Epidermal melanocyte (primary cell): ENCODE results near the gene GNG2.

Experiments
- DNase-seq: peaks from one replicate; pipeline ENCODE4 v3.0.0; 2011; ENCODE audit warnings: low spot score; ENCODE audit not compliant: insufficient read length

Gene GNG2

GRCh38 chr14:51990488-51990887, 130.1 kb downstream of the GNG2 start:
- no peak for DNase-seq

GRCh38 chr14:51993285-51993920, 133.0 kb downstream of the GNG2 start:
- DNase-seq: no peak

GRCh38 chr14:51996148-51996746, 135.8 kb downstream of the GNG2 start:
- DNase-seq: no peak

- DNase-seq: no peak
These were observed 137.9 kb downstream of the GNG2 start for GRCh38 chr14:51998348-51998747.

- no peak for DNase-seq
These were observed 138.7 kb downstream of the GNG2 start for GRCh38 chr14:51999084-51999483.

GRCh38 chr14:52000019-52000582, 139.7 kb downstream of the GNG2 start:
- DNase-seq: no peak

- DNase-seq: no peak
These were observed 140.3 kb downstream of the GNG2 start for GRCh38 chr14:52000696-52001095.

- DNase-seq: no peak
These were observed 142.1 kb downstream of the GNG2 start for GRCh38 chr14:52002542-52002941.

- DNase-seq: no peak
These were observed 142.9 kb downstream of the GNG2 start for GRCh38 chr14:52003324-52003723.

- DNase-seq: no peak
These were observed 145.2 kb downstream of the GNG2 start for GRCh38 chr14:52005625-52006024.

GRCh38 chr14:52006361-52006760, 145.9 kb downstream of the GNG2 start:
- no peak for DNase-seq

- DNase-seq: no peak
These were observed 146.8 kb downstream of the GNG2 start for GRCh38 chr14:52007211-52007610.

GRCh38 chr14:52007637-52008036, 147.2 kb downstream of the GNG2 start:
- DNase-seq: no peak

GRCh38 chr14:52008136-52008535, 147.7 kb downstream of the GNG2 start:
- no peak for DNase-seq

- no peak for DNase-seq
These were observed 149.8 kb downstream of the GNG2 start for GRCh38 chr14:52010173-52010693.

GRCh38 chr14:52011523-52011922, 151.1 kb downstream of the GNG2 start:
- no peak for DNase-seq

GRCh38 chr14:52012635-52013034, 152.2 kb downstream of the GNG2 start:
- DNase-seq: no peak

GRCh38 chr14:52013984-52014600, 153.7 kb downstream of the GNG2 start:
- no peak for DNase-seq

GRCh38 chr14:52014601-52015267, 154.3 kb downstream of the GNG2 start:
- no peak for DNase-seq

- no peak for DNase-seq
These were observed 155.1 kb downstream of the GNG2 start for GRCh38 chr14:52015411-52016030.

GRCh38 chr14:52018252-52018651, 157.8 kb downstream of the GNG2 start:
- DNase-seq: no peak
